ENCODE data around the gene CDH23. TPM values are rescaled to one million over a fixed set of nuclear protein-coding genes. Genes with fewer than 3 reads are reported as not detected.

Gene CDH23
- total and polyA plus RNA-seq, 10 of the 15 experiments (the other 5 are each of a cell fraction or from before 2014, with no cell fraction given), result 0.09 to 0.40 (median 0.15) TPM; not detected in 1

DNA sequence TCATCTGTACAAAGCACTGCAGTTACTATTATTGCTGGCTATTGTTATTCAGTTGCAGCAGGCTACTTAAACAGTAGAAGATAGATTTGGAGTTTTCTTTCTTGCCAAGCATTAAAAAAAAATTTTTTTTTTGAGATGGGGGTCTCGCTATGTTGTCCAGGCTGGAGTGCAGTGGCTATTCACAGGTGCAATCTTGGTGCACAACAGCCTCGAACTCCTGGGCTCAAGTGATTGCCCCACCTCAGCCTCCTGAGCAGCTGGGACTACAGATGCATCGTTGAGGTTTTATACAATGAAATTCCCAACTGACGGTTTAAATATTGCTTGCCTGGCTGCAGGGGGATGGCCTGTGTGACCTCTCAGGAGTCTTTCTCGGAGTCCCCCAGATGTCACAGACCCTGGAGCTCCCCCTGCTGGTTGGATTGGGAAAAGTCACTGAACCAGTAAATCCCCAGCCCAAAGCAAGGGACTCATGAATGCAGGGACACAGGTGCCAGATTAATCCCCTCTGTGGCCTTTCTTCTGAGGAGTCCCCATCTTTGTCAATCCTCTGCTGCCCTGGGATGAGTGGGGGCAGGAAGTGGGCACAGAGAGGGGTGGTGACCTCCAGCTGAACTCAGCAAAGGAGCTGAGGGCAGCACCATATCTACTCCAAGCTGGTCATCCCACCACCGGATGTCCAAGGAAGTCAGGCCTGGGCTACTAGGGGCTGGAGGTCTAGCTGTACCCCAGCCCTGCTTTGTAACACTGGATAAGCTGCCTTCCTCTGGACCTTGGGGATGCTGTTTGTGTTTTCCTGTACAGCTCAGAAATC is 173.3 kb downstream of the CDH23 start (continued):
- TF ChIP-seq, protein P1, sequence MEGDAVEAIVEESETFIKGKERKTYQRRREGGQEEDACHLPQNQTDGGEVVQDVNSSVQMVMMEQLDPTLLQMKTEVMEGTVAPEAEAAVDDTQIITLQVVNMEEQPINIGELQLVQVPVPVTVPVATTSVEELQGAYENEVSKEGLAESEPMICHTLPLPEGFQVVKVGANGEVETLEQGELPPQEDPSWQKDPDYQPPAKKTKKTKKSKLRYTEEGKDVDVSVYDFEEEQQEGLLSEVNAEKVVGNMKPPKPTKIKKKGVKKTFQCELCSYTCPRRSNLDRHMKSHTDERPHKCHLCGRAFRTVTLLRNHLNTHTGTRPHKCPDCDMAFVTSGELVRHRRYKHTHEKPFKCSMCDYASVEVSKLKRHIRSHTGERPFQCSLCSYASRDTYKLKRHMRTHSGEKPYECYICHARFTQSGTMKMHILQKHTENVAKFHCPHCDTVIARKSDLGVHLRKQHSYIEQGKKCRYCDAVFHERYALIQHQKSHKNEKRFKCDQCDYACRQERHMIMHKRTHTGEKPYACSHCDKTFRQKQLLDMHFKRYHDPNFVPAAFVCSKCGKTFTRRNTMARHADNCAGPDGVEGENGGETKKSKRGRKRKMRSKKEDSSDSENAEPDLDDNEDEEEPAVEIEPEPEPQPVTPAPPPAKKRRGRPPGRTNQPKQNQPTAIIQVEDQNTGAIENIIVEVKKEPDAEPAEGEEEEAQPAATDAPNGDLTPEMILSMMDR (IDR thresholded peaks at IDR 0.05 in 2 of 3, conservative IDR thresholded peaks at IDR 0.05 in 1 of 3; ENCODE audit: control insufficient read depth in 2 of 3, extremely low read depth in 1 of 3, insufficient read depth in 1 of 3, low read depth in 3 of 3, low read length in 3 of 3), result peak; percentile 76 to 84 (median 79)
- TF ChIP-seq BCL11A (IDR thresholded peaks at IDR 0.05; ENCODE audit: low read depth, low read length), result no peak
- TF ChIP-seq CHD2 (IDR thresholded peaks at IDR 0.05; ENCODE audit: borderline replicate concordance, low read depth, low read length), result no peak
- no peak for TF ChIP-seq KDM1A (IDR thresholded peaks at IDR 0.05; ENCODE audit: borderline replicate concordance)
- TF ChIP-seq STAT3 (IDR thresholded peaks at IDR 0.05; ENCODE audit: low read depth, low read length), result no peak
- no peak for TF ChIP-seq JUNB (IDR thresholded peaks at IDR 0.05)
- peak; percentile 82 for TF ChIP-seq NR2C1 (IDR thresholded peaks at IDR 0.05)
- no peak for TF ChIP-seq CHD4 (IDR thresholded peaks at IDR 0.05)
- TF ChIP-seq SMAD5 (IDR thresholded peaks at IDR 0.05; ENCODE audit: low read depth), result no peak
- peak; percentile 73 for TF ChIP-seq RAD21 (IDR thresholded peaks at IDR 0.05; ENCODE audit: insufficient read depth, low read depth, low read length)
- TF ChIP-seq, protein P2, sequence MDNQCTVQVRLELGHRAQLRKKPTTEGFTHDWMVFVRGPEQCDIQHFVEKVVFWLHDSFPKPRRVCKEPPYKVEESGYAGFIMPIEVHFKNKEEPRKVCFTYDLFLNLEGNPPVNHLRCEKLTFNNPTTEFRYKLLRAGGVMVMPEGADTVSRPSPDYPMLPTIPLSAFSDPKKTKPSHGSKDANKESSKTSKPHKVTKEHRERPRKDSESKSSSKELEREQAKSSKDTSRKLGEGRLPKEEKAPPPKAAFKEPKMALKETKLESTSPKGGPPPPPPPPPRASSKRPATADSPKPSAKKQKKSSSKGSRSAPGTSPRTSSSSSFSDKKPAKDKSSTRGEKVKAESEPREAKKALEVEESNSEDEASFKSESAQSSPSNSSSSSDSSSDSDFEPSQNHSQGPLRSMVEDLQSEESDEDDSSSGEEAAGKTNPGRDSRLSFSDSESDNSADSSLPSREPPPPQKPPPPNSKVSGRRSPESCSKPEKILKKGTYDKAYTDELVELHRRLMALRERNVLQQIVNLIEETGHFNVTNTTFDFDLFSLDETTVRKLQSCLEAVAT (IDR thresholded peaks at IDR 0.05), result no peak
- no peak for TF ChIP-seq WRNIP1 (IDR thresholded peaks at IDR 0.05; ENCODE audit: borderline replicate concordance, low read depth, low read length)

All from GM12878 (cell line).